ENCODE results near the gene DNAJC4. TPM values are rescaled to one million over a fixed set of nuclear protein-coding genes. Genes with fewer than 3 reads are reported as not detected.
A peak's percentile ranks its signal among the peaks of the same experiment; 100 is the strongest.

DNAJC4 gene
- total RNA-seq, 1 donor from 2014 or later, result 3.9 TPM

- Histone ChIP-seq H3K9me3 (ENCODE audit: low read depth) (no peaks in the 10 kb centered on the region), H3K27ac (no peak overlapping the region), H2AFZ (replicated peaks) (no peak overlapping the region), H3F3A (ENCODE audit: low read depth) (peaks cover 27% of the 10 kb centered on the region), H3K36me3 (no peaks in the 10 kb centered on the region), H3K4me1 (peaks cover 16% of the 10 kb centered on the region), H3K9ac (no peak overlapping the region), H3K79me2 (ENCODE audit: low read depth) (no peaks in the 10 kb centered on the region), H3K4me3 (no peak overlapping the region), H4K20me1 (ENCODE audit: low read depth) (no peaks in the 10 kb centered on the region), H3K27me3 (peaks cover 18% of the 10 kb centered on the region), H3K4me2 (peak overlapping the region; percentile 89)
- Mint-ChIP-seq H3K4me1 (peaks cover 33% of the 10 kb centered on the region), H3K27ac (no peak overlapping the region), H3K36me3 (no peaks in the 10 kb centered on the region), H3K27me3 (ENCODE audit: insufficient read depth, low read depth) (peaks cover 6% of the 10 kb centered on the region), H3K4me3 (peak overlapping the region; percentile 91), H3K9me3 (no peaks in the 10 kb centered on the region)
- DNase-seq (ENCODE audit: low spot score), result no peak
- TF ChIP-seq EZH2 (IDR thresholded peaks at IDR 0.05) (no peak), EZH2phosphoT487 (IDR thresholded peaks at IDR 0.05) (no peak)
- TF ChIP-seq, protein P1, sequence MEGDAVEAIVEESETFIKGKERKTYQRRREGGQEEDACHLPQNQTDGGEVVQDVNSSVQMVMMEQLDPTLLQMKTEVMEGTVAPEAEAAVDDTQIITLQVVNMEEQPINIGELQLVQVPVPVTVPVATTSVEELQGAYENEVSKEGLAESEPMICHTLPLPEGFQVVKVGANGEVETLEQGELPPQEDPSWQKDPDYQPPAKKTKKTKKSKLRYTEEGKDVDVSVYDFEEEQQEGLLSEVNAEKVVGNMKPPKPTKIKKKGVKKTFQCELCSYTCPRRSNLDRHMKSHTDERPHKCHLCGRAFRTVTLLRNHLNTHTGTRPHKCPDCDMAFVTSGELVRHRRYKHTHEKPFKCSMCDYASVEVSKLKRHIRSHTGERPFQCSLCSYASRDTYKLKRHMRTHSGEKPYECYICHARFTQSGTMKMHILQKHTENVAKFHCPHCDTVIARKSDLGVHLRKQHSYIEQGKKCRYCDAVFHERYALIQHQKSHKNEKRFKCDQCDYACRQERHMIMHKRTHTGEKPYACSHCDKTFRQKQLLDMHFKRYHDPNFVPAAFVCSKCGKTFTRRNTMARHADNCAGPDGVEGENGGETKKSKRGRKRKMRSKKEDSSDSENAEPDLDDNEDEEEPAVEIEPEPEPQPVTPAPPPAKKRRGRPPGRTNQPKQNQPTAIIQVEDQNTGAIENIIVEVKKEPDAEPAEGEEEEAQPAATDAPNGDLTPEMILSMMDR (IDR thresholded peaks at IDR 0.05), result no peak
These were observed 2.9 kb upstream of the DNAJC4 start for GRCh38 chr11:64227405-64227956.

- Histone ChIP-seq H3K27ac (no peak overlapping the region), H3K79me2 (ENCODE audit: low read depth) (no peaks in the 10 kb centered on the region), H3F3A (ENCODE audit: low read depth) (peaks cover 39% of the 10 kb centered on the region), H3K4me2 (peak overlapping the region; percentile 95), H4K20me1 (ENCODE audit: low read depth) (peaks cover 3% of the 10 kb centered on the region), H3K36me3 (no peaks in the 10 kb centered on the region), H3K4me1 (peaks cover 20% of the 10 kb centered on the region), H3K9me3 (ENCODE audit: low read depth) (no peaks in the 10 kb centered on the region), H2AFZ (replicated peaks) (no peak overlapping the region), H3K9ac (no peak overlapping the region), H3K4me3 (peak overlapping the region; percentile 67), H3K27me3 (peaks cover 35% of the 10 kb centered on the region)
- DNase-seq (ENCODE audit: low spot score), result no peak
- H3K36me3 Mint-ChIP-seq, result no peaks in the 10 kb centered on the region
- peaks cover 37% of the 10 kb centered on the region for H3K4me1 Mint-ChIP-seq
- TF ChIP-seq EZH2 (IDR thresholded peaks at IDR 0.05) (no peak), EZH2phosphoT487 (IDR thresholded peaks at IDR 0.05) (no peak)
- TF ChIP-seq, protein P1 (IDR thresholded peaks at IDR 0.05), result no peak
- H3K27me3 Mint-ChIP-seq (ENCODE audit: insufficient read depth, low read depth), result peaks cover 7% of the 10 kb centered on the region
- no peaks in the 10 kb centered on the region for H3K9me3 Mint-ChIP-seq
- no peak overlapping the region for H3K27ac Mint-ChIP-seq
- peak overlapping the region; percentile 92 for H3K4me3 Mint-ChIP-seq
These were observed 1.1 kb upstream of the DNAJC4 start for GRCh38 chr11:64229090-64229743.

DNA sequence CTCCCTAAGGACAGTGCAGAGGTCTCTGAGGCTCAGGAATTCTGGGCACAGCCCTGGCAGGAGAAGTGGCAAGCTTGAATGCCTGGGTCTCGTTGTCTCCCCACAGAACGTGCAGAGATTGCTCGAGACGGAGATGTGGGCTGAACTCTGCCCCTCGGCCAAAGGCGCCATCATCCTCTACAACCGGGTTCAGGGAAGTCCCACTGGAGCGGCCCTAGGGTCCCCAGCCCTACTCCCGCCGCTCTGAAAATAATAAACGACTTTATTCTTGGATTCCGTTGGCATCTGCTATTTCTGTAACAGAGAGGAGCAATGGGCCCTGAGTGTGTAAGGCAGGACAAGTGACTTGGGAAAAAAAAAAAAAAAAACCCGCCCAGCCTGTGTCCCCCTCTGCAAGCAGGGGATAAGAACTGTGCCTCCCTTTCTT, 591 bp upstream of the DNAJC4 start:
- Histone ChIP-seq H3K4me1 (peaks cover 20% of the 10 kb centered on the region), H4K20me1 (ENCODE audit: low read depth) (peaks cover 3% of the 10 kb centered on the region), H3K4me2 (peak overlapping the region; percentile 95), H3K27me3 (peaks cover 36% of the 10 kb centered on the region), H3K9ac (no peak overlapping the region), H2AFZ (replicated peaks) (no peak overlapping the region), H3K36me3 (no peaks in the 10 kb centered on the region), H3K79me2 (ENCODE audit: low read depth) (no peaks in the 10 kb centered on the region), H3F3A (ENCODE audit: low read depth) (peaks cover 39% of the 10 kb centered on the region), H3K9me3 (ENCODE audit: low read depth) (no peaks in the 10 kb centered on the region), H3K4me3 (peak overlapping the region; percentile 67), H3K27ac (no peak overlapping the region)
- no peaks in the 10 kb centered on the region for H3K36me3 Mint-ChIP-seq
- no peak overlapping the region for H3K27ac Mint-ChIP-seq
- TF ChIP-seq EZH2phosphoT487 (IDR thresholded peaks at IDR 0.05) (no peak), EZH2 (IDR thresholded peaks at IDR 0.05) (no peak)
- TF ChIP-seq, protein P1 (IDR thresholded peaks at IDR 0.05), result no peak
- peak overlapping the region; percentile 92 for H3K4me3 Mint-ChIP-seq
- no peaks in the 10 kb centered on the region for H3K9me3 Mint-ChIP-seq
- DNase-seq (ENCODE audit: low spot score), result no peak
- peaks cover 36% of the 10 kb centered on the region for H3K4me1 Mint-ChIP-seq
- H3K27me3 Mint-ChIP-seq (ENCODE audit: insufficient read depth, low read depth), result peaks cover 7% of the 10 kb centered on the region
